HepG2 (cell line): ENCODE results near the gene ACSL6. TPM values are rescaled to one million over a fixed set of nuclear protein-coding genes. Genes with fewer than 3 reads are reported as not detected.

ENCODE experiments used
- ATAC-seq: fragments of 200-7000 bp; cut with Tn5 transposase; 3 replicates; pipeline ENCODE4 v1.9.1; 2020; ENCODE audit warnings: mild to moderate bottlenecking, moderate library complexity
- BruUV-seq: library from RNA; stranded (reverse); fragments of 400-500 nt; replicated peaks from 2 replicates; lab custom pipeline; 2021; lab: Mats Ljungman, UMichigan
- CTCF ChIA-PET: fragments of 300-600 bp; formaldehyde crosslinking; extraction: SDS; loops from one replicate; lab custom pipeline; 2021; ENCODE audit warnings: low total read pairs, inconsistent platforms, low intra/inter-chr PET ratio; lab: Yijun Ruan, JAX
- POLR2A ChIA-PET: fragments of 350-600 bp; sonication (Branson Sonifier 250); formaldehyde crosslinking; loops from one replicate; lab custom pipeline; 2020; ENCODE audit warnings: antibody characterized with exemption, inconsistent platforms; lab: Yijun Ruan, JAX
- DNase-seq: peaks from one replicate; pipeline ENCODE4 v3.0.0-alpha.2; 2015; ENCODE audit warnings: low spot score
- FAIRE-seq: peaks from 3 replicates; lab custom pipeline; 2011; peaks lifted over from hg19 to GRCh38; lab: Jason Lieb, UNC
- H2AFZ ChIP-seq: one replicate; pipeline ENCODE4 v1.6.1; 2011; ENCODE audit warnings: low read length, inconsistent platforms
- H3K27ac ChIP-seq: fragments of 300-600 bp; 3 replicates; pipeline ENCODE4 v1.8.0; 2011; ENCODE audit warnings: mixed run types, mild to moderate bottlenecking, mixed read lengths, low read length, inconsistent platforms; ENCODE audit not compliant: insufficient read depth; ENCODE audit errors: extremely low read length
- H3K27me3 ChIP-seq, 2 experiments: fragments of 200-600 bp in 1 of 2; 2 replicates in 1 of 2; 3 replicates in 1 of 2; pipeline versions ENCODE4 v1.6.0 to v1.8.0; 2011; ENCODE audit warnings: low read length in 2 of 2, mild to moderate bottlenecking in 2 of 2, moderate library complexity in 2 of 2, inconsistent platforms in 1 of 2; ENCODE audit not compliant: insufficient read depth in 2 of 2, control insufficient read depth in 1 of 2
- H3K36me3 ChIP-seq, 2 experiments: fragments of 200-600 bp in 1 of 2; replicated peaks in 1 of 2; 2 replicates in 1 of 2; 3 replicates in 1 of 2; pipeline versions ENCODE4 v1.5.1 to v1.8.0; 2011; ENCODE audit warnings: low read length in 2 of 2, inconsistent platforms in 1 of 2; ENCODE audit not compliant: insufficient read depth in 2 of 2, control insufficient read depth in 1 of 2
- H3K4me1 ChIP-seq: 2 replicates; pipeline ENCODE4 v1.5.1; 2012; ENCODE audit warnings: low read length, inconsistent platforms; ENCODE audit not compliant: insufficient read depth
- H3K4me2 ChIP-seq: 2 replicates; pipeline ENCODE4 v1.6.0; 2011; ENCODE audit warnings: low read depth, low read length, inconsistent platforms
- H3K4me3 ChIP-seq, 3 experiments: fragments of 200-600 bp in 1 of 3; sonication (generic), shearing (Covaris generic) in 1 of 3; replicated peaks in 1 of 3; 2 replicates each; pipeline ENCODE4 v1.5.1; 2011 to 2016; ENCODE audit warnings: low read length in 3 of 3, inconsistent platforms in 2 of 3, low read depth in 2 of 3, mild to moderate bottlenecking in 2 of 3, control low read depth in 1 of 3, mixed read lengths in 1 of 3; ENCODE audit not compliant: insufficient read depth in 1 of 3
- H3K79me2 ChIP-seq: one replicate; pipeline ENCODE4 v1.6.1; 2011; ENCODE audit warnings: low read length, inconsistent platforms; ENCODE audit not compliant: insufficient read depth
- H3K9ac ChIP-seq: 2 replicates; pipeline ENCODE4 v1.6.0; 2011; ENCODE audit warnings: mild to moderate bottlenecking, low read depth, low read length, inconsistent platforms; ENCODE audit not compliant: insufficient read depth
- H3K9me3 ChIP-seq: 2 replicates; pipeline ENCODE4 v1.5.1; 2012; ENCODE audit warnings: mild to moderate bottlenecking, low read length
- H4K20me1 ChIP-seq: 2 replicates; pipeline ENCODE4 v1.6.0; 2011; ENCODE audit warnings: inconsistent platforms, mild to moderate bottlenecking, low read length, moderate library complexity; ENCODE audit not compliant: insufficient read depth
- ARNTL ChIP-seq: sonication (generic); formaldehyde crosslinking; IDR thresholded peaks from 2 replicates; pipeline ENCODE4 v1.4.0; 2020; ENCODE audit warnings: mild to moderate bottlenecking, missing genetic modification reagents
- FOXP1 ChIP-seq, 2 experiments: fragments of 450-650 bp in 1 of 2; IDR thresholded peaks; 2 replicates each; pipeline ENCODE4 v1.6.1; 2017 to 2018; ENCODE audit warnings: antibody characterized with exemption in 1 of 2
- HDAC1 ChIP-seq: sonication (generic); formaldehyde crosslinking; IDR thresholded peaks from 2 replicates; pipeline ENCODE4 v1.5.1; 2020; ENCODE audit warnings: mild to moderate bottlenecking, missing genetic modification reagents
- RCOR2 ChIP-seq: IDR thresholded peaks from 2 replicates; pipeline ENCODE4 v1.6.1; 2016; ENCODE audit warnings: missing biosample characterization, missing genetic modification reagents
- SETDB1 ChIP-seq: sonication (generic); formaldehyde crosslinking; IDR thresholded peaks from 2 replicates; pipeline ENCODE4 v1.5.1; 2020; ENCODE audit warnings: missing genetic modification reagents, mild to moderate bottlenecking, borderline replicate concordance
- ZKSCAN8 ChIP-seq: IDR thresholded peaks from 2 replicates; pipeline ENCODE4 v1.6.1; 2016; ENCODE audit warnings: borderline replicate concordance, missing genetic modification reagents, missing compliant biosample characterization
- ZNF296 ChIP-seq: sonication (generic); formaldehyde crosslinking; conservative IDR thresholded peaks from 2 replicates; pipeline ENCODE4 v1.5.0; 2020; ENCODE audit warnings: mild to moderate bottlenecking, missing genetic modification reagents
- ZNF557 ChIP-seq: sonication (generic); formaldehyde crosslinking; IDR thresholded peaks from 2 replicates; pipeline ENCODE4 v1.4.0; 2020; ENCODE audit warnings: missing genetic modification reagents
- ZNF746 ChIP-seq: sonication (generic); formaldehyde crosslinking; IDR thresholded peaks from 2 replicates; pipeline ENCODE4 v1.8.0; 2022; ENCODE audit warnings: mild to moderate bottlenecking, missing genetic modification reagents
- WGBS: methylation state at CpG from one replicate; pipeline ENCODE4 v1.1.6; 2017; ENCODE audit warnings: low lambda C conversion rate; 5-methylcytosine and 5-hydroxymethylcytosine counted together
- in situ Hi-C: cut with HindIII; loops from 2 replicates; pipeline ENCODE4 v1.10.0; 2017; ENCODE audit warnings: low pct_unique_long_range_greater_than_20kb; ENCODE audit not compliant: extremely low pct_ligation_motif_present
- intact Hi-C: fragments of 100-400 bp; cut with micrococcal nuclease; formaldehyde crosslinking; loops from one replicate; pipeline ENCODE4 v1.10.0; 2022; ENCODE audit not compliant: unreplicated experiment
- polyA plus RNA-seq, 8 experiments: library from polyadenylated mRNA; depleted of rRNA in 3 of 8; stranded (reverse) in 7 of 8; unstranded in 1 of 8; fragments of >200 nt; fragmentation: Illumina TruSeq in 4 of 8; extraction: Trizol in 4 of 8; gene quantifications; 2 replicates each; pipeline versions ENCODE4 v1.2.1 to v1.2.3, GENCODE V29; 2011 to 2016; ENCODE audit warnings: low read depth in 4 of 8, missing spikeins in 1 of 8, mixed read lengths in 1 of 8; ENCODE audit not compliant: insufficient read depth in 1 of 8
- total RNA-seq, 5 experiments: library from RNA; depleted of rRNA; stranded (reverse); fragments of >200 nt; fragmentation: Illumina TruSeq; extraction: Trizol; gene quantifications; 2 replicates each; pipeline ENCODE4 v1.2.3, GENCODE V29; 2016; ENCODE audit warnings: low read depth in 1 of 5
- TF ChIP-seq, protein P1 (sequence below): sonication (generic); formaldehyde crosslinking; IDR thresholded peaks from 2 replicates; pipeline ENCODE4 v1.4.0; 2020; ENCODE audit warnings: missing genetic modification reagents
- TF ChIP-seq, protein P2 (sequence below): sonication (generic); formaldehyde crosslinking; IDR thresholded peaks from 2 replicates; pipeline ENCODE4 v1.4.0; 2020; ENCODE audit warnings: missing genetic modification reagents, borderline replicate concordance
- TF ChIP-seq, protein P3 (sequence below): IDR thresholded peaks from 2 replicates; pipeline ENCODE4 v1.6.1; 2012; ENCODE audit warnings: low read depth, low read length, improper control_type of control experiment
- TF ChIP-seq, protein P4 (sequence below): sonication (generic); formaldehyde crosslinking; IDR thresholded peaks from 2 replicates; pipeline ENCODE4 v1.5.0; 2020; ENCODE audit warnings: mild to moderate bottlenecking, missing genetic modification reagents, borderline replicate concordance

Gene ACSL6
- total and polyA plus RNA-seq, 2 of the 13 experiments (the other 11 are each of a cell fraction or from before 2014, with no cell fraction given), result 3.7 to 3.8 TPM

DNA sequence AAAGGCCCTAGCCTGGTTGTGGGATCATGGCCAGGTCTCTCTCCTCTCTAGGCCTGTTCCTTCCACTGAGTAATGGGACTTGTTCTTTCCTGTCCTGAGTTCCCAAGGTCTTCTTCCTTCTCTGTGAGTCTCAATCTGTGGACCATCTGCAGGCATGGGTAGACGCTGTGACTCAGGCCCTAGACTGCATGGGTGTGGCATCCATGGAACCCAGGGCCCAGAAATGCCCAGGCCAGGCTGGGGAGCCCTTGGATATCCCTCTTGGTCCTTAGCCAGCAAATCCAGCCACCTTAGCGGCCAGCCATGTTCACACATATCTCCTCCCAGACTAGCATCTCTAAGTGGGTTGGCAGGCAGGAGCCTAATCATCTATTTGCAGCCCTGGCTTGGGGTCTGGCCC lies 2.3 kb upstream of the ACSL6 start:
- Histone ChIP-seq H3K27ac (no peak overlapping the region), H3K4me3 (no peak overlapping the region), H3K4me1 (peaks cover 23% of the 10 kb centered on the region), H3K9me3 (no peaks in the 10 kb centered on the region), H3K27me3 (peaks cover 11 to 39% of the 10 kb centered on the region in 2 experiments; a peak in 3 of 5 replicates), H4K20me1 (no peaks in the 10 kb centered on the region), H3K79me2 (no peaks in the 10 kb centered on the region), H3K9ac (no peak overlapping the region), H3K4me2 (no peak overlapping the region), H3K36me3 (no peaks in the 10 kb centered on the region), H2AFZ (no peak overlapping the region)
- ATAC-seq, result no peak
- BruUV-seq, result no TSS peak
- no peak for FAIRE-seq
- ChIA-PET CTCF (no interaction called here), POLR2A (no interaction called here)
- intact Hi-C loops (no loop called here), in situ Hi-C loops (loop anchor here (25.0 kb wide), 1 partner anchor 576 kb away; no protein-coding TSS in a partner anchor)
- DNase-seq, result no peak
- WGBS, result 11% methylated on average over 1 of the region's 2 CpGs
- TF ChIP-seq ARNTL (CRISPR knock-in tag), result no peak
- no peak for TF ChIP-seq ZNF557
- TF ChIP-seq ZNF746 (CRISPR knock-in tag), result no peak
- TF ChIP-seq ZKSCAN8 (CRISPR knock-in tag), result no peak
- TF ChIP-seq SETDB1 (CRISPR knock-in tag), result no peak
- TF ChIP-seq ZNF296 (CRISPR knock-in tag), result no peak
- TF ChIP-seq, protein P1, sequence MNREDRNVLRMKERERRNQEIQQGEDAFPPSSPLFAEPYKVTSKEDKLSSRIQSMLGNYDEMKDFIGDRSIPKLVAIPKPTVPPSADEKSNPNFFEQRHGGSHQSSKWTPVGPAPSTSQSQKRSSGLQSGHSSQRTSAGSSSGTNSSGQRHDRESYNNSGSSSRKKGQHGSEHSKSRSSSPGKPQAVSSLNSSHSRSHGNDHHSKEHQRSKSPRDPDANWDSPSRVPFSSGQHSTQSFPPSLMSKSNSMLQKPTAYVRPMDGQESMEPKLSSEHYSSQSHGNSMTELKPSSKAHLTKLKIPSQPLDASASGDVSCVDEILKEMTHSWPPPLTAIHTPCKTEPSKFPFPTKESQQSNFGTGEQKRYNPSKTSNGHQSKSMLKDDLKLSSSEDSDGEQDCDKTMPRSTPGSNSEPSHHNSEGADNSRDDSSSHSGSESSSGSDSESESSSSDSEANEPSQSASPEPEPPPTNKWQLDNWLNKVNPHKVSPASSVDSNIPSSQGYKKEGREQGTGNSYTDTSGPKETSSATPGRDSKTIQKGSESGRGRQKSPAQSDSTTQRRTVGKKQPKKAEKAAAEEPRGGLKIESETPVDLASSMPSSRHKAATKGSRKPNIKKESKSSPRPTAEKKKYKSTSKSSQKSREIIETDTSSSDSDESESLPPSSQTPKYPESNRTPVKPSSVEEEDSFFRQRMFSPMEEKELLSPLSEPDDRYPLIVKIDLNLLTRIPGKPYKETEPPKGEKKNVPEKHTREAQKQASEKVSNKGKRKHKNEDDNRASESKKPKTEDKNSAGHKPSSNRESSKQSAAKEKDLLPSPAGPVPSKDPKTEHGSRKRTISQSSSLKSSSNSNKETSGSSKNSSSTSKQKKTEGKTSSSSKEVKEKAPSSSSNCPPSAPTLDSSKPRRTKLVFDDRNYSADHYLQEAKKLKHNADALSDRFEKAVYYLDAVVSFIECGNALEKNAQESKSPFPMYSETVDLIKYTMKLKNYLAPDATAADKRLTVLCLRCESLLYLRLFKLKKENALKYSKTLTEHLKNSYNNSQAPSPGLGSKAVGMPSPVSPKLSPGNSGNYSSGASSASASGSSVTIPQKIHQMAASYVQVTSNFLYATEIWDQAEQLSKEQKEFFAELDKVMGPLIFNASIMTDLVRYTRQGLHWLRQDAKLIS, result no peak
- TF ChIP-seq RCOR2 (CRISPR knock-in tag), result no peak
- TF ChIP-seq, protein P2, sequence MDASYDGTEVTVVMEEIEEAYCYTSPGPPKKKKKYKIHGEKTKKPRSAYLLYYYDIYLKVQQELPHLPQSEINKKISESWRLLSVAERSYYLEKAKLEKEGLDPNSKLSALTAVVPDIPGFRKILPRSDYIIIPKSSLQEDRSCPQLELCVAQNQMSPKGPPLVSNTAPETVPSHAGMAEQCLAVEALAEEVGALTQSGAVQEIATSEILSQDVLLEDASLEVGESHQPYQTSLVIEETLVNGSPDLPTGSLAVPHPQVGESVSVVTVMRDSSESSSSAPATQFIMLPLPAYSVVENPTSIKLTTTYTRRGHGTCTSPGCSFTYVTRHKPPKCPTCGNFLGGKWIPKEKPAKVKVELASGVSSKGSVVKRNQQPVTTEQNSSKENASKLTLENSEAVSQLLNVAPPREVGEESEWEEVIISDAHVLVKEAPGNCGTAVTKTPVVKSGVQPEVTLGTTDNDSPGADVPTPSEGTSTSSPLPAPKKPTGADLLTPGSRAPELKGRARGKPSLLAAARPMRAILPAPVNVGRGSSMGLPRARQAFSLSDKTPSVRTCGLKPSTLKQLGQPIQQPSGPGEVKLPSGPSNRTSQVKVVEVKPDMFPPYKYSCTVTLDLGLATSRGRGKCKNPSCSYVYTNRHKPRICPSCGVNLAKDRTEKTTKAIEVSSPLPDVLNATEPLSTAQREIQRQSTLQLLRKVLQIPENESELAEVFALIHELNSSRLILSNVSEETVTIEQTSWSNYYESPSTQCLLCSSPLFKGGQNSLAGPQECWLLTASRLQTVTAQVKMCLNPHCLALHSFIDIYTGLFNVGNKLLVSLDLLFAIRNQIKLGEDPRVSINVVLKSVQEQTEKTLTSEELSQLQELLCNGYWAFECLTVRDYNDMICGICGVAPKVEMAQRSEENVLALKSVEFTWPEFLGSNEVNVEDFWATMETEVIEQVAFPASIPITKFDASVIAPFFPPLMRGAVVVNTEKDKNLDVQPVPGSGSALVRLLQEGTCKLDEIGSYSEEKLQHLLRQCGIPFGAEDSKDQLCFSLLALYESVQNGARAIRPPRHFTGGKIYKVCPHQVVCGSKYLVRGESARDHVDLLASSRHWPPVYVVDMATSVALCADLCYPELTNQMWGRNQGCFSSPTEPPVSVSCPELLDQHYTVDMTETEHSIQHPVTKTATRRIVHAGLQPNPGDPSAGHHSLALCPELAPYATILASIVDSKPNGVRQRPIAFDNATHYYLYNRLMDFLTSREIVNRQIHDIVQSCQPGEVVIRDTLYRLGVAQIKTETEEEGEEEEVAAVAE (CRISPR knock-in tag), result no peak
- TF ChIP-seq FOXP1 (IDR thresholded peaks at IDR 0.05), result no peak
- no peak for TF ChIP-seq FOXP1 (CRISPR knock-in tag; IDR thresholded peaks at IDR 0.05)
- TF ChIP-seq, protein P3, sequence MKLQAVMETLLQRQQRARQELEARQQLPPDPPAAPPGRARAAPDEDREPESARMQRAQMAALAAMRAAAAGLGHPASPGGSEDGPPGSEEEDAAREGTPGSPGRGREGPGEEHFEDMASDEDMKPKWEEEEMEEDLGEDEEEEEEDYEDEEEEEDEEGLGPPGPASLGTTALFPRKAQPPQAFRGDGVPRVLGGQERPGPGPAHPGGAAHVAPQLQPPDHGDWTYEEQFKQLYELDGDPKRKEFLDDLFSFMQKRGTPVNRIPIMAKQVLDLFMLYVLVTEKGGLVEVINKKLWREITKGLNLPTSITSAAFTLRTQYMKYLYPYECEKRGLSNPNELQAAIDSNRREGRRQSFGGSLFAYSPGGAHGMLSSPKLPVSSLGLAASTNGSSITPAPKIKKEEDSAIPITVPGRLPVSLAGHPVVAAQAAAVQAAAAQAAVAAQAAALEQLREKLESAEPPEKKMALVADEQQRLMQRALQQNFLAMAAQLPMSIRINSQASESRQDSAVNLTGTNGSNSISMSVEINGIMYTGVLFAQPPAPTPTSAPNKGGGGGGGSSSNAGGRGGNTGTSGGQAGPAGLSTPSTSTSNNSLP, result no peak
- TF ChIP-seq HDAC1, result no peak
- TF ChIP-seq, protein P4, sequence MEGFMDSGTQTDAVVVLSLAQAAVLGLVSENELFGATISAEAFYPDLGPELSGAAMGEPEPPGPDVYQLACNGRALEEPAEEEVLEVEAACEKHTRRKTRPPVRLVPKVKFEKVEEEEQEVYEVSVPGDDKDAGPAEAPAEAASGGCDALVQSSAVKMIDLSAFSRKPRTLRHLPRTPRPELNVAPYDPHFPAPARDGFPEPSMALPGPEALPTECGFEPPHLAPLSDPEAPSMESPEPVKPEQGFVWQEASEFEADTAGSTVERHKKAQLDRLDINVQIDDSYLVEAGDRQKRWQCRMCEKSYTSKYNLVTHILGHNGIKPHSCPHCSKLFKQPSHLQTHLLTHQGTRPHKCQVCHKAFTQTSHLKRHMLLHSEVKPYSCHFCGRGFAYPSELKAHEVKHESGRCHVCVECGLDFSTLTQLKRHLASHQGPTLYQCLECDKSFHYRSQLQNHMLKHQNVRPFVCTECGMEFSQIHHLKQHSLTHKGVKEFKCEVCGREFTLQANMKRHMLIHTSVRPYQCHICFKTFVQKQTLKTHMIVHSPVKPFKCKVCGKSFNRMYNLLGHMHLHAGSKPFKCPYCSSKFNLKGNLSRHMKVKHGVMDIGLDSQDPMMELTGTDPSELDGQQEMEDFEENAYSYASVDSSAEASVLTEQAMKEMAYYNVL, result no peak
